Measurements from ENCODE around the gene SRSF7. TPM values are rescaled to one million over a fixed set of nuclear protein-coding genes. Genes with fewer than 3 reads are reported as not detected.

The SRSF7 gene
- total RNA-seq, 1 donor from 2014 or later = 106 TPM

DNA sequence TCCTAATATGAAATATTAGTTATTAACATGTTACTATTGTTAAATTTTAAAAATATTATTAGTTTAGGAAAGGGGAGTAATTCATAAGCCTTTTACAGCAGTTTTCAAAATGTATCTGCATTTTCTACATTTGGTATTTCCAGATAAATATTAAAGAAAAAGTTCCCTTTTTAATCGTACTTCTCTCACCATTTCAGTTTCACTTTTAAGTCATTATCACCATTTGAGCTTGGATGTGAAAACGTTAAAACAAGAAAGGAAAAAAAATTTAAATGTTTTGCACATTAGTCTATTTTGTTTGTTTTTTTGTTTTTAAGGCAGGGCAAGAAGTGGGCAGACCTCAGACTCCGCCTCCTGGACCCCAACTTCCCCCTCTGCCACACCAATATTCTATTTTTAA, 3.3 kb upstream of the SRSF7 start:
- H3K9me3 ChIP-seq = no peaks in the 10 kb centered on the region
- peak overlapping the region in 1 of 2 donors; percentile 10 for H3K4me3 ChIP-seq
- H3K36me3 ChIP-seq = peaks cover 0 to under 1% of the 10 kb centered on the region in 2 donors
- no peak for DNase-seq (ENCODE audit: extremely low spot score in 2 of 2)
- H3K4me1 ChIP-seq = peaks cover 13% of the 10 kb centered on the region
- no peak for TF ChIP-seq POLR2A (IDR thresholded peaks at IDR 0.05)
- no peak for TF ChIP-seq POLR2AphosphoS5 (IDR thresholded peaks at IDR 0.05; ENCODE audit: insufficient read depth in 1 of 2, low read depth in 1 of 2)
- TF ChIP-seq, protein P1, sequence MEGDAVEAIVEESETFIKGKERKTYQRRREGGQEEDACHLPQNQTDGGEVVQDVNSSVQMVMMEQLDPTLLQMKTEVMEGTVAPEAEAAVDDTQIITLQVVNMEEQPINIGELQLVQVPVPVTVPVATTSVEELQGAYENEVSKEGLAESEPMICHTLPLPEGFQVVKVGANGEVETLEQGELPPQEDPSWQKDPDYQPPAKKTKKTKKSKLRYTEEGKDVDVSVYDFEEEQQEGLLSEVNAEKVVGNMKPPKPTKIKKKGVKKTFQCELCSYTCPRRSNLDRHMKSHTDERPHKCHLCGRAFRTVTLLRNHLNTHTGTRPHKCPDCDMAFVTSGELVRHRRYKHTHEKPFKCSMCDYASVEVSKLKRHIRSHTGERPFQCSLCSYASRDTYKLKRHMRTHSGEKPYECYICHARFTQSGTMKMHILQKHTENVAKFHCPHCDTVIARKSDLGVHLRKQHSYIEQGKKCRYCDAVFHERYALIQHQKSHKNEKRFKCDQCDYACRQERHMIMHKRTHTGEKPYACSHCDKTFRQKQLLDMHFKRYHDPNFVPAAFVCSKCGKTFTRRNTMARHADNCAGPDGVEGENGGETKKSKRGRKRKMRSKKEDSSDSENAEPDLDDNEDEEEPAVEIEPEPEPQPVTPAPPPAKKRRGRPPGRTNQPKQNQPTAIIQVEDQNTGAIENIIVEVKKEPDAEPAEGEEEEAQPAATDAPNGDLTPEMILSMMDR (IDR thresholded peaks at IDR 0.05) = no peak
- H3K27me3 ChIP-seq = no peaks in the 10 kb centered on the region
- H3K27ac ChIP-seq = no peak overlapping the region
- intact Hi-C loops (cut with DNase I) = no loop called here

DNA sequence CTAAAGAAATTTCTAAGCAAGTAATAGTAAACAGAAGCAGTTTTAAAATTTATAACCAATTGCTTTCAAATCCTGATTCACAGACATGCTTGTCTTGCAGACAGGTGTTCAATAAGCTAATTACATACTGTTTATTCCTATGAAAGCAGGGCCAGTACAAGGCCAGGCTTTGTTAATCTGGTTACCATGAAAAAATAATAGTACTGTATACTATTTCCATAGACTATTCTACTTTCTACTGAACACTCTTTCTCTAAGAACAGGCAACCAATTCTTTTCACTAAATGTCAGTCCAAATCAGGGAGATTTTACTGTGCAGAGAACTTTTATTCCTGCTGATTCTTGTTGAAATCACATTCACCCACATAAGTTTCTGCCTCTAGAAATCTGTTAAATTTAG, 2.9 kb upstream of the SRSF7 start:
- TF ChIP-seq POLR2A (IDR thresholded peaks at IDR 0.05) (no peak), POLR2AphosphoS5 (IDR thresholded peaks at IDR 0.05; ENCODE audit: insufficient read depth in 1 of 2, low read depth in 1 of 2) (no peak)
- TF ChIP-seq, protein P1 (IDR thresholded peaks at IDR 0.05) = no peak
- peaks cover 0 to 6% of the 10 kb centered on the region in 2 donors for H3K36me3 ChIP-seq
- no peak overlapping the region for H3K4me3 ChIP-seq
- H3K9me3 ChIP-seq = no peaks in the 10 kb centered on the region
- H3K4me1 ChIP-seq = peaks cover 18% of the 10 kb centered on the region
- H3K27me3 ChIP-seq = no peaks in the 10 kb centered on the region
- intact Hi-C loops (cut with DNase I) = no loop called here
- no peak for DNase-seq (ENCODE audit: extremely low spot score in 2 of 2)
- no peak overlapping the region for H3K27ac ChIP-seq

DNA sequence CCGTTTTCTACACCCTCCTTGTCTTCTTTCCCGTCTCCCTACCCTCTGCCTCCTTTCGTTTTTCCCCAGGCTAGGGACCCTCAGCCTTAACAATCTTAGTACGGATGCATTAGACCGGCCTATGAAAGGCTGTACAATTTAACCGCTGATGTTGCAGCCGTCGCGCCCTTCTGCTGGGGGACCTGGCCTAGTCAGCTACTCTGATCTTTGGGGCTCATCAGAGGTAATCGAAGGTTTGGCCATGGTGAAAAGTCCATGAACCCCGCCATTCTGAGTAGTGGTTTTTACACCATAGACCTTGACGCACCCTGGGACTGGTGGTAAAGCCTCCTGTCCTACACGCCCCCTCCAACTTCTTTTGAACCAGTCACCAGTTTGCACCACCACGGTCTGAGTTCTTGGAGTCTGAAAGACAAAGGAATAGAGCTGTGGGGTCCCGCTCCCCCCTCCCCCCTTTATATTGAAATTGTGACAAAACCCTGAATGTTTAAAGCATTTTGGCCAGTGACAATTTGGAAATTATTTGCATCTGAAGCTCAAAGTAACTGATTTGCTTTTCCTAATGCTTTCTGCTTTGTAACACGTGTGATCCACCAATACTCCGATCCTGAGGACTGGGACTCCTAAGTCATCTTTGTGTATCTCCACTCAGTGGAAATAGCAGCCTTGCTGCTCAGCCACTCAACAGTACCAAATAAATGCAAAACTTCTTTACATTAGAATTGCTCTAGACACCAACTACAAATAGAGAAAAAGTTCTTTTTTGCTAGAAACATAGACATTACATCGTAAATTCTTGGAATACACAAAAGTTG, 642 bp upstream of the SRSF7 start:
- Histone ChIP-seq H3K4me1 (peaks cover 40% of the 10 kb centered on the region), H3K36me3 (peaks cover 0 to 26% of the 10 kb centered on the region in 2 donors), H3K4me3 (peak overlapping the region; percentile 88 to 97), H3K9me3 (no peaks in the 10 kb centered on the region), H3K27ac (peak overlapping the region; percentile 99), H3K27me3 (no peaks in the 10 kb centered on the region)
- TF ChIP-seq POLR2AphosphoS5 (IDR thresholded peaks at IDR 0.05; ENCODE audit: insufficient read depth in 1 of 2, low read depth in 1 of 2) = no peak
- TF ChIP-seq, protein P1 (IDR thresholded peaks at IDR 0.05) = no peak
- no peak for TF ChIP-seq POLR2A (IDR thresholded peaks at IDR 0.05)
- no peak for DNase-seq (ENCODE audit: extremely low spot score in 2 of 2)
- intact Hi-C loops (cut with DNase I) = no loop called here

DNA sequence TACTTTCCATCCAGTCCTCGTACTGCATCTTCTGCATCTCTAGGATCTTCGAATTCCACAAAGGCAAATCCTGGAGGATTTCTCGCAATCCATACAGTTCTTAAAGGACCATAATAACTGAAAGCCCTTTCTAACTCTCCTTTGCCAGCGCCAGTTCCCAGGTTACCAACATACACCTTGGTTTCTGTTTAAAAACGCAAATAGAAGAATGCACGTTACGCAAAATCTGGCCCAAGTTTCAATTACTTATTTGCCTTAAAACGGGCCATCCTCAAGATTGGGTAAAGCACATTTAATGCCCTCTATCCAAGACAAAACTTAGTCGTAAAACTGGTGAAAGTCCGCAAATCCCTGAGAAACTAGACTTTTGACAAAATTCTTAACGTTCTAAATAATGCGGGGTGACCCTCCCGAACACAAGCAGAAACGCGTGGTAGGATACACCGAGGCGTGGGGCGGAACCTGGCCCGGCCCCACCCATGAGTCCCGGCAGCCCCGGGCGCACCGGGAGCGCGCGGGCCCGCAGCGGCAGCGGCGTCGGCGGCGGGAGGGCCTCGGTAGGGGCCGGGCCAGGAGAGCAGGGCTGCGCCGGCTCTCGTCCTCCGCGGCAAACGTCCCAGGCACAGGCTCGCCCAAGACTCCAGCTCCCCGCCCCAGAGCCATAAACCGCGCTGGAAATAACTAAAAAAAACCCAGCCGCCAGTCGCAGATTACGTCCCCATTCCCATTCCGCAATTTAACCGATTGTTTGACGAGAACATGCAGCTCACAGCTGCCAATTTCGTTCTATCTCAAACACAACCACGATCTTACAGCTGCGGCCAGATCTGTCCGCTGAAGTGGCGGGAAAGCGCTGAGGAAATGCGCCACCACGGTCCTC, 910 bp downstream of the SRSF7 start:
- TF ChIP-seq POLR2AphosphoS5 (IDR thresholded peaks at IDR 0.05; ENCODE audit: insufficient read depth in 1 of 2, low read depth in 1 of 2) (no peak), POLR2A (IDR thresholded peaks at IDR 0.05) (peak in 1 of 2 donors; percentile 88)
- Histone ChIP-seq H3K9me3 (no peaks in the 10 kb centered on the region), H3K27me3 (no peaks in the 10 kb centered on the region), H3K36me3 (peaks cover 0 to 41% of the 10 kb centered on the region in 2 donors), H3K27ac (peak overlapping the region; percentile 99), H3K4me1 (peaks cover 56% of the 10 kb centered on the region), H3K4me3 (peak overlapping the region; percentile 88 to 97)
- DNase-seq (ENCODE audit: extremely low spot score in 2 of 2) = no peak
- intact Hi-C loops (cut with DNase I) = no loop called here

DNA sequence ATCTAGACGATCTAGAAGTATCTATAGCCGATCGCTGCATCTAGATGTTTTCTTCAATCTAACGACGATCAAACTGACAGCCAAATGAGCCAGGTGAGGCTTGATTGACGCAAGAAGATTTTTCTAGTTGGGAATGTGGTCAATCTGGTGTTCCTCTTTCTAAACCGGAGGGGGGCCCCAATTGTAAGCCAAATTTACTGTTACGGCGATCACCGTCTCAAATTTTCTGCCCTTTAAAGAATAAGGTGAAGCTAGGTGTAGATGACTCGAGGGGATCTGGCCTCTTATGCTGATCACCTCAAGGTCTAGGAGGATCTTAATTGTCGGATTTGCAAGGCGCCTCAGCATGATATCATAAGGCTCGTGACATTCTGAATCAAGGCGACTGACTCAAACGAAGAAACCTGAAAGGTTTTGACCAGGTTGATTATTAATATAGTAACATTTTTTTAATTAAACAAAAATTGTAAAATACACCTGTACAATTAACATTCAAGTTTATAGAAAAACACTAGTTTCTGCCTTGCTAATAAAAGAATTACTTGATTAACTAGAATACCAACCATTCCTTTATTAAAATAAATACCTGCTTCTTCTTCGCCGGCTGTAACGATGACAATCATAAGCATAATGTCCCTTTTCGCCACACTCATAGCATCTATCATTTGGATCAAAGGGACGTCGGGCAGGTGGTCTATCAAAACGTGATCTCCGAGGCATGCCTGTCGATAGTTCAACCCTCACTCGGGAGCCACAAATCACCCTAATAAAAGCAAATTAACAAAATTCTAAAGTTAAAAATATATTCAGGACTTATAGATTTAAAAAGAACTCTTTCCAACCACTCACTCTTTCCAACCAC, 2.0 kb downstream of the SRSF7 start:
- H3K4me1 ChIP-seq = peaks cover 60% of the 10 kb centered on the region
- peak overlapping the region; percentile 99 for H3K27ac ChIP-seq
- intact Hi-C loops (cut with DNase I) = no loop called here

More for the DNA sequence above, 2.0 kb downstream of the SRSF7 start:
- TF ChIP-seq POLR2A (IDR thresholded peaks at IDR 0.05) = no peak
- no peak for TF ChIP-seq POLR2AphosphoS5 (IDR thresholded peaks at IDR 0.05; ENCODE audit: insufficient read depth in 1 of 2, low read depth in 1 of 2)
- TF ChIP-seq, protein P1 (IDR thresholded peaks at IDR 0.05) = no peak
- Histone ChIP-seq H3K9me3 (no peaks in the 10 kb centered on the region), H3K4me3 (peak overlapping the region; percentile 88 to 97), H3K36me3 (peaks cover 0 to 52% of the 10 kb centered on the region in 2 donors), H3K27me3 (no peaks in the 10 kb centered on the region)
- no peak for DNase-seq (ENCODE audit: extremely low spot score in 2 of 2)
